NOMO-1 treated with dmso at 0.1 percent for 144 hours (cell line): ENCODE results near the gene FGGY.

Experiments
- DNase-seq: peaks from one replicate; lab custom pipeline; 2025; ENCODE audit not compliant: unreplicated experiment; lab: John Stamatoyannopoulos, UW

The FGGY gene

DNA sequence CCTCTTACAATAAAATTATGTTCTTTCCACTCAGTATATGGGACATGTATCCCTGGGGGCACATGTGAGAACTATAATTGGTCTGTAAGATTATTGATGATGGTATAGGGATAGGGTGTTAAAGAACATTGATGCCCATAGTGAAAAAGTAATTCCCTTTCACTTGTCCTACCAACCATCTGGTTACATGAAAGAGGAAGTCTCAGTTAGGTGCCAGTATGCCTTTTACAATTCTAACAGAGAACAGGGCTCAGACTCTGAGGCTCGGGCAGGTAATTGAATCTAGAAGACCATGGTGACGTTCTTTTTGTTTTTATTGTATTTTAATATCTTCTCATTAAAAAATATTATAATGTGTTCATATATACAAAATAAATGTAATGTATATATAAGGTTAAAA is 113.6 kb downstream of the FGGY start:
- no peak for DNase-seq

DNA sequence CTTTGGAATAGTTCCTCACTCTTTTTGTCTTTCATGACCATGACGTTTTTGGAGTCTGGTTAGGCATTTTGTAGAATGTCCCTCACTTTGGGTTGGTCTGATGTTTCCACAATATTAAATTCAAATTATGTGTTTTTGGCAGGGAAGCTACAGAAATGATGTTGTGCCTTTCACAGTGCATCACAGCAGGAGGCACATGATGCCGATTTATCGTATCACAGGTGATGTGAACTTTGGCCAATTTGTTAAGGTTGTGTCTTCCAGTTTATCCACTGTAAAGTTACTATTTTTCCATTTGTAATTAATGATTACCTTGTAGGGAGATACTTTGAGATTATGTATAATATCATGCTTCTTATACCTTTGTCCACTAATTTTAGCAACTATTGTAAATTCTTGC is 114.3 kb downstream of the FGGY start:
- no peak for DNase-seq

DNA sequence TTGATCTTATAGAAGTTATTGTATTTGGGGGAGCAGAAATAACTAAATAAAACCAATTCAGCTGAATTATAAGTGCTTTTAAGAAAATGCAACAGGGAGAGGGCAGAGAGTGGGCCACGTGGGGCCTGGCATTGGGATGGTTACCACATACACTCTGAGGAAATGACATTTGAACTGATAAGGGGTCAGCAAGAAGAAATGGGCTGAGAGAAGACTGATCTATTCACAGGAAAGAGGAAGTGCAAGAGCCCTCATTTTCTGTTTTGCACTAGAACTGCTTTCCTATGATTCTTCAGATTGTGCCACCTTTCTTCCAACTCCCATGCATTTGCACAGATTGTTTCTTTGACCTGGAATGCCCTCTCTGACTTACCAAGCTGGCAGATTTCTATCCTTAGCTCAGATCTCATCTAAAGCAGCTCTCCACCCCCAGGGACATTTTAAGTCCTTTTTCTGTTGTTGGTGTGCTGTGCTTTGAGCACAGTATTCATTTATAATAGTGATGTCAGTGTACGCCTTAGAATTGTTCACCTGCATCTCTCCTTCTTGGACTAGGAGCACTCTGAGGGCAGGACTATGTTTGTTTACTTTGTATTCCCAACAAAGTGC is 115.9 kb downstream of the FGGY start:
- peak; percentile 60 for DNase-seq

DNA sequence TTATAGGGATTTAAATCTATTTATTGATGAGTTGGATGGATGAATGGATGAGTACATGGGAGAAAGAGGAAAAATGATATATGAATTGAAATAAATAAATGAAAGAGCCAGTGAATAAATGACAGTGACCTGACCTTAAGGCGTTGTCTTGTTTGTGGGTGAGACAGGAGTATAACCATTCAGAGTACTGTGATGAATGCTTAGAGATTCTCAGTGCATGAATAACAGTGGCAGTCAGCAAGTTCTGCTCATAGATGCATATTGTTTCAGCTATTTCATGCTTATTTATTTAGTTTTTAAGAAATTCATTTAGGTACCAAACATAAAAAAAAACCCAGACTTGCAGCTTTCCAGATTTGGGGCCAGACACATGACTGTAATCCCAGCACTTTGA is 116.4 kb downstream of the FGGY start:
- DNase-seq: no peak

DNA sequence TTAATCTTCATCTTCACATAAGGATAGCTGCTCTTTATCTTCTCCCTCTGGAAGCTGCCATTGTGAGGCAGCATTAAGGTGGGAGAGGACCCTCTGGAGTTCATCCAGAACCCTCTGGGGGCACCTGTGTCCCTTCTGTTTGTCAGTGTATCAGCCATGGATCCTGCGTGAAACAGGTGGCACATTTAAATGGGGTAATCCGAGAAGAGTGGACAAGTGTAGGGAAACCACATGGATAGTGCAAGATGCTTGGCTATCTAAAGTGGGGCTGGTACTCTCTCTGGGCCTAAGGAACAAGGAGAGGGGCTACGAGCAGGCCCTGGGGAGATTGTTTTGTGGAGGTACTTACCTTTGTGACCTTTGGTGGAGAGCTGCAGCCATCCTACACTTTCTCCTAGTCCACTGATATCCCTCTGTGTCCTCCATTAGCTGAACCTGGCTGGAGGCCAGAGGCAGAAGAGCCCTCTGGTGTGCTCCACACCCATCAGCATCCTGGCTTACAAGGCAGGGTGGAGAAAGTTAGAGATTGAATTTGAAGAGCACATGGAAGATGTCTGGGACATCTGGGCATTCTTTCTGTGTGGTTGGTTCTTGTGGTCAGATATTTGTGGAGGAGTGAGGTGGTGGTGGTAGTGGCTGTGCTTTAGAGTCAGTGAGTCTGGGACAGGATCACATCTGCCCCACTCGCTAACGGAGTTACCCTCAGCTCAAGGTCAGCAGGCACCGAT is 117.7 kb downstream of the FGGY start:
- no peak for DNase-seq

DNA sequence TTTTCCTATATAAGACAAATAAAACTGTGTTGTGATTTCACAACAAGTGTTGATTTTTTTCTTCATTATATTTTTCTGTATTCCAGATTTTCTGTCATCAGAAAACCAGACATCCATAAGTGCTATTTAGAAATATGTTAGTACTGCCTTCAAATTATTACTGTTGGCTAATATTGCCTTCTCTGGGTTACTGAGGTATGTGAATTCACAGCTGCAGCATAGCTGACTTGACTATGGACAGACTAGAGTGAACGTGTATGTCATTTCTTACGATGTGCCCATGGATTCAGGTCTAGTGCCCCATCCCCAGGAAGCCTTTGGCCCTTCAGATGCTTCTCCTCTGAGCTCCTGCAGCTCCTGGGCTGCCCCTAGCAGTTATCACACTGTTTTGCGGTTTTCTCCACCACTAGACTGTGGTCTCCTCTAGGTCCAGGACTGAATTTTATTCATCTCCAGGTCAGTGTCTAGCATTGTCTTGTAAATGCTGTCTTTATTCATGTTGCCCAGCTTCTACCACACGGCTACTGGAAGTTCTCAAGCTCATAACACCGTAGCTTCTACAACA is 118.5 kb downstream of the FGGY start:
- no peak for DNase-seq

DNA sequence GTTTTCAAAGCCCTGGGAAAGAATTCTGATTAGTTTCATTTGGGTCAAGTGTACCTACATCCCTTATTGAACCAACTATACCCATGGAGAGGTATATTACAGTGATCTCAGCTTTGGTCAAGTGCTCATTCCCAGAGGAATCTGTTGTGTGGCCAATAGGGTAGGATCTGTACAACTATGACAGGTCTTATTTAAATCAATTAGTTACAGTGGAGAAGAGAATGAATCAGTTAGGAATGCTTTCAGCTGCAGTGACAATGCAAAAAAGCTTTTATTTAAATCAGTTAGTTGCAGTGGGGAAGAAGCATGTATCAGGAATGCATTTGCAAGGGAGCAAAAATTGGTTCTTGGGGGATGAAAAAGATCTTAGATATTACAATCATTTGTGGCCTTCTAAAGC is 119.0 kb downstream of the FGGY start:
- DNase-seq: no peak

DNA sequence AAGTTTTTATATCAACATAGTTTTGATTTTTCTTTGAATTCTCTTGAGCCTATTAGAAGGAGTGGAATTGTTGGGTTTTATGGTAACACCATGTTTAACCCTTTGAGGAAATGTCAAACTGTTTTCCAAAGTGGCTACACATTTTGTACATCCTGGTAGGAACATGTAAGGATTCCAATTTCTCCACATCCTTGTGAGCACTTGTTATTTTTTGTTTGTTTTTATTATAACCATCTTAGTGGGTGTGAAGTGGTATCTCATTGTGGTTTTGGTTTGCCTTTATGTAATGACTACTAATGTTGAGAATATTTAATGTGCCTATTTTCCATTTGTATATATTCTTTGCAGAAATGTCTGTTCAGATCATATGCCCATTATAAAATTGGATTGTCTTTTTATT is 120.5 kb downstream of the FGGY start:
- DNase-seq: no peak

DNA sequence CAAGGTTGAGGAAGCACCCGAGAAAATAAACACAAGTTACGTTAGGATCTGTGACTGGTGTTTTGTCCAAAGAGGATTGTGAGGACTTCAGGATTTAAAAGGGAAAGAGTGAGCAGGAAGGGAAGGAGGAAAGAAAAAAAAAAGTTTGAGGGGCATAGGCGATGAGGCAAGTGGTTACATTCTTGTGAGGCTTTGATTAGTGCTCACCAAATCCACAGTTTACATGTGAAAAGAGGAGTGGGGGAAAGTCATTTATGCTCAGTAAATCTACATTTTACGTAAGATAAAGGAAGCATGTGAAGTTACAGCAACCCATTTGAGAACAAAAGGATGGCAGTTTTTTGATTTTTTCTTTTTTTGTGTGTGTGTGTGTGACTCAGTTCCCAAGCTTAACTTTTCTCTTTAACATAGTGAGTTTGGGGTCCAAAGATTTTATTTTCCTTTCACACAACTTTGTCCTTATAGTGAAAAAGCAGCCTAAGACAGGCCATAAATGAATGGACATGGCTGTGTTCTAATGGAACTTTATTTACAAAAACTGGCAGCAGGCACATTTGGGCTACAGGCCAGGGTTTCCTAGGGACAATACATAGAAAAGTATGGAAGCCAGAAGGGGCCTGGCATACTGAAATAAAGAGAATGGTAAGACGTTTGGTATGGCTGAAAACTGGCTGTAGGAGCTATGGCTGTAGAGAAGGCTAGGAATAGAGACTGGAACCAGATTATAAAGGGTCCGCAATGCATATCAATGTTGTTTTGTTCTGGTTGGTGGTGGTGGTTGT is 121.7 kb downstream of the FGGY start:
- DNase-seq: no peak

DNA sequence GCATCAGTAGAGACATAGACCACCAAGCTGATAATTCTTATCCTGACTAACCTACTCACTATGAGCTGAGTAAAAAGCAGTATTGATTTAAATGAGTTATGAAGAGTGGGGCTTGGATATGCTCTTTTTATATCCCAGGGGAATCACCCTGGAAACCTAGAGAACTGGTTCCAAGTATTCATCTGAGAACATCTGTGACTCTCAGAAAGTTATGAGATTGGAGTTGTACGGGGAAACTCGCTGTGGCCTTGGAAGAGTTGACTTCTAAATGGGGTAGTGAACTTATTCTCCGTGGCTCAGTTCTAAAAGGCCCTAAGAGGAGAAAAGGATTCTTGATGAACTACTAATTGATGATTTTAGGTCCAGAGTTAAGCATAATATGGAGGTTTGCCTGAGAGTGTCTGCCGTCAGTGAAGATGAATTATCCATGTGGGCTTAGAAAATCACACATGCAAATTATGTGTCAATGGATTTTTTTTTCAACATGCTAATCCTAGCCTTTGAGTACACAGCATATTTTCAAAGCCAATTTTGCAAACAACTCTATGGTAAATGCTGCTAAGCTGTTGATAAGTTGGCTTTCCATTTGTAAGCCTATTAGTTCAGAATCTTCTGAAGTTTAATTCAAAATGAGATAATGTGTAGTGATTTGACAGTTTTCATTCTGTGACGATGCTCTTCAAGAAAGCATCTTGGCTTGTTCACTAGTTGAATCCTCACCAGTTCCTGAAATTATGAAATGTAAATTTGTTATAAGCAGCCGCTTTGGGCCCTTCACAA is 122.7 kb downstream of the FGGY start:
- no peak for DNase-seq

DNA sequence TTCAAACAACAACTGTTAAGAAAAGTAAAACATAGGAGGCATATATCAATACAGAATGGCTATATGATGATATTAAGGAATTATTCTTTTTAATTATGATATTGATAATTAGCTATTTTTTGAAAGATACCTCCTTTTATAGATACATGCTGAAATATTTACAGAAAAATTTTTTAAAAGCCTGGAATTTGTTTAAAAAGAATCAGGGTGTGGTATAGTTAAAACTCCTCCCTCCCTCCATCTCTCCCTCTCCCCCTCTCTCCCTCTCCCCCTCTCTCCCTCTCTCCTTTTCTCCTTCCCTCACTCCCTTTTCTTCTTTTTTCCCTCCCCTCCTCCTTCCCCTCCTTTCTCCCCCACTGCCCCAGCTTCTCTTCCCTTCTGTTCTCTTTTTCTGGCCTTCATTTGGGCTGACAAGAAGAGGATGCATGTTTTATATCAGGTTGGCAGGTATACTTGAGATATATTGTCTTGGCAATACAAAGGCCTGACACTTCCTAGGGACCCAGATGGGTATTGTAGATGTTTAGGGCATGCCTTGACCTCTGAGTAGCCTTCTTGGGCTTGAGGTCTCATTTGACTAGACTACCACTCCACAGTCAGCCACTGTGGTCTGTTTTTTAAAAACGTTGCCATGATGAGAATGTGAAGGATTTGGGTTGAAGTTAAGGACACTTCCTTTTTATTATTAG is 124.5 kb downstream of the FGGY start:
- DNase-seq: no peak

DNA sequence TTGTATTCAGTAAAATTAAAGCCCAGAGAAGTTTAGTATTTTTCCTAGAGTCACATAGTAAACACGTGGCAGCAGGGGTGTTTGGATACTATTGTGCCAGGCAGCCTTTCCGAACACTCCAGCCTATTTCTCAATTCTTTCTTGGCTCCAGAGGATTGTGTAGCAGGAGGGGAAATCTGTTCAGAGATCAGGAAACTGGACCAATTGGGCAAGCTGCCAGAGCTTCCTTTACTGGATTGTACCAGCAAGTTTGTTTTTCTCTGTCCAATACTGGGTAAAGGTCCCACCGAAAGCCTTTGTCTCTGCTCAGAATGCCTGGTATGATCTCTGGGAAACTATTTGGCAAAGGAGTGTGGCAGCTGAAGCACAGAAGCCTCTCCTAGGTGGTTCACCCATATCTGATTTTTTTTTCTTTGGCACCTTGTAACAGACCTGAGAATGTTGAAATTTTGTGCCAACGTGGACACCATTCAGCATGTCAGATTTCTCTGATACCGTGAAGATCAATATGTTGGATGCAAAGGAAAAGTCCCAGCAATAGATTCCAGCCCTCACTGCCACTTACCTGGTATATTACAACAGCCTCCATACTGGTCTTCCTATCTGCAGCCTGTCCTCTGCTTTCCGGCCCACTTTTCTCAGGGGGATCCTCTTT is 126.2 kb downstream of the FGGY start:
- DNase-seq: no peak

DNA sequence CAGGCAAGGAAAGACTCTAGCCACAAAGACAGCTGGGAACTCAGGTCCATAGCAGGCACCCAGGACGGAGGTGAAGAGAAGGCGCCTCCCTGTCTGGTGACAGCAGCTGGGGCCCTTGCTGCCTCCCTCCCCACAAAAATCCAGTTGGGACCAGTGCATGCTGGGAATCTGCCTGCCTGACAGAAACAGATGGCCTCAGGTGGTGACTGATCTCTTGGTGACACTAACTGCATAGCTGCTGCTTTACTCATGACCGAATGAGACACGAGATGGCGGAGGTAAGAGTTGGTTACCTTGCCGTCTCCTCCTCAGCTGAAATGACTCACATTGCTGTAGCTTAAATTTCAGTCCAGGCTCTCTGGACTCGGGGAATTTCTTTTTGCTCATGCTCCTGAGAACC is 130.3 kb downstream of the FGGY start:
- no peak for DNase-seq

DNA sequence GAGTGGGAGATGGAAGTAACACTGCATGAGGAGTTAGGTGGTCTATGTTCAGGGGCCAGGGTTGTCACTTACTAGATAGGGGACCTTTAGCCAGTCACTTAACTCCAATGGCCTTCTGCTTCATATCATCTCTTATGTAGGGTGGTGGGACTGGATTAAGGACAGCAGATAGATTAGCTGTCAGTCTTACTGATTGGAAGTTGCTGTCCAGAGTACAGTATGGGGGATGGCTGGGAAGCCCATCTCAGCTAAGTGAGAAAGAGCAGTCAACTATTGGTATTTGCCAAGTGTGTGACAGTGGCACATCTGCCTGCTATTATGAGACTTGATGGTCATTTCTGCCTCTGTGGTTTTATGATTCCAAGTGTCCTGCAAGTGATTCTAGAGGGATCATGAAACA is 130.9 kb downstream of the FGGY start:
- no peak for DNase-seq

DNA sequence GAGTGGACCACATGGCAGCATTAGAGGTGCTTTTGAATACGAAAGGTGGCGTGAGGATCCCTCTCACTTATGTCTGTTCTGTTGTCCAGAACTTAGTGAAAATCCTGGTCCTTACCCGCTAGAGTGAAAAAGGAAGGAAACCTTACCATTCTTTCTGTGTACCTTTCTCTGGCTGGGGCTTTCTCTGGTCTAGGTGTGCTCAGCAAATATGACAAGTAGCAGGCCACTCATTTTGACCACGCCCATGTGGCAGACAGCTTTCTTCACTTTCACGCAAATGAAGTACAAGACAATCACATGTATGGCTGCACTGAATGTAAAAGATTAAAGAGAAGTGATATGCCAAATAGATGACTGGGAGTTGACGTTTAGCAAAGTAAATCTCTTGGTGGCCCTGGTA is 131.9 kb downstream of the FGGY start:
- no peak for DNase-seq

DNA sequence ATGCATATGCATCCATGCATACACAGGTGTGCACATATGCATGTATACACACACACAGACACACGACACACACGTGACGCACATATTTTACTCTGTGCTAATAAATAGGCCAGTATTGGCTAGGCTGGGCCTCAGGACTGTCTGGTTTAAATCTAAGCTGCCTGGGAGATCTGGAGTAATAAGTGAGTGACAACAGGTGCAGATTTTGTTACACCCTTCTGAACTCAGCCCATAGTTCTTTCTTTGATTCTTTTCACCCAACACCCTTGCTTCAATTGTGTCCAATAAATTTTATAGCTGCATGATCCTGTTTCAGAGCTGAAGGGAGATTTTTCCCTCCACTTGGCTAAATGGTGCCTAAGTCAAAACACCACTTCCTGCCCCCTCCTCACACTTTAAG is 132.8 kb downstream of the FGGY start:
- DNase-seq: no peak

DNA sequence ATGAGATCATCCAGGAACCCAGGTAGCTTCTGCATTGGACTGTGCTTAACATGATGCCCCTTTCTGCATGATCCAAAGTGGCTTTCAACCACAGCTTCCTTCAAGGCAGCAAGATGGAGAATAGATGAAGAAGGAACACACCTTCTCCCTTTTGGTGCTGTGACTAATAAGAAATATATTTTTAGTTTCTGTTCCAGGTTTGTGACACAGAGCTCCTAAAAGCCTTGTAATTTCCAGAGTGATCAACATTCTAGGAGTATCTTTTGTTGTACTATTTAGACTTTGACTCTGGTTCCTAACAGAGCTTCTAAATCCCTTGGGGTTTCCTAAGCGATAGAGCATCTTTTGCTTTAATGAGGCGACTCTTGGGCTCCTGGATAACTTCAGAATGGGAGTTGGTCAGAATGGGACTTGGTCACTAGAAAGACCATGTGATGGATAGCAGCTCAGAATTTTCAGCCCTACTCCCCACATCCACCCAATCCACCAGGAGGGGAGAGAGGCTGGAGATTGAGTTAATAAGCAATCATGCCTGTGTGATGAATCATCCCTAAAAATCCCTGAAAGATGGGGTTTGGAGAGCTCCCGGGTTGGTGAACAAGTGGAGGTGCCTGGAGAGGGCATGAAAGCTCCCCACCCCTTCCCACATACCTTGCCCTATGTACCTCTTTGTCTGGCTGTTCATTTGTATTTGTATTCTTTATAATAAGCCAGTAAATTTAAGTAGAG is 134.8 kb downstream of the FGGY start:
- DNase-seq: no peak

DNA sequence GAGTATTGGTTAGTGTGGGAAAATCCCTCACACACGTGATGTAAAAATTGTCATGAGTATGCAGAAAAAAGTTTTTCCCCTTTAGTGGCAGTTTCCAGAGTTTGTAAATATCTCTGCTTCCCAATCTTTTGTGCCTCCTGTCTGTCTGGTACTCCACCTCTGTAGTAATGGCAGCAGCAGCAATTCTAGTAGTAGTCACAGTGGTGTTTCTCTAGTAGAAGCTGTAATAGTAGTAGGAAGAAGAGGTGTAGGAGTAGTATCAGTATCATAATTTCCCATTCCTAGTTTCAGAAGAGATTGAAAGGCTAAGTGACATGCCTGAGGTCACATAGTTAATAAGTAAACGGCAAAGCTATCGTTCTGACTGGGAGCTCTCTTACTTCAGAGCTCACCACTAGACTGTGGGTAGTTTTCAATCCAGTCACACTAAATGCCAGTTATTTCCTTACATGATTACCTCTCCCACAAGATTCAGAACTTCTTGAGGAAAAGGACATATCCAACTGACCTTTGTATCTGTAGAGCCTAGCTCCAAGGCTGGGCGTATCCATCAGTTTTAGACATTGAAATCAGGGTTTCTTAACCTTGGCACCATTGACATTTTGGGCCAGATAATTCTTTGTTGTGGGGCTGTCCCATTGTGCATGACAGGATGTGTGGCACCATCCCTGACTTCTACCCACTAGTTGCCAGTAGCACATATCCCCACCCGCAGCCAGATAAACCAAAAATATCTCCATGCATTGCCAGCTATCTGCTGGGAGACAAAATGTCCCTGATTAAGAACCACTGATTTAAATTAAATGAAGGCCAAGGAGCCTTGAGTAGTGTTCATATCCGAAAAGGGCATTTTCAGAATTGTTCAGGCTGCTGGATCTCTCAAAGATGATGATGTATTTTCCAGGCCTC is 135.9 kb downstream of the FGGY start:
- DNase-seq: no peak
